Fibroblast of mammary gland (primary cell): ENCODE measurements around the gene NOX5.

Source experiments
- DNase-seq: peaks from one replicate; pipeline ENCODE4 v3.0.0-alpha.2; 2010; ENCODE audit warnings: low read depth
- H3K4me3 ChIP-seq: 2 replicates; pipeline ENCODE4 v1.5.1; 2011; ENCODE audit warnings: low read depth, mild to moderate bottlenecking, low read length, moderate library complexity; ENCODE audit not compliant: control insufficient read depth
- TF ChIP-seq, protein P1 (sequence below): conservative IDR thresholded peaks from 2 replicates; pipeline ENCODE4 v1.5.1; 2011; ENCODE audit warnings: low read depth, low read length, inconsistent platforms; ENCODE audit not compliant: control insufficient read depth, insufficient read depth

Gene NOX5

DNA sequence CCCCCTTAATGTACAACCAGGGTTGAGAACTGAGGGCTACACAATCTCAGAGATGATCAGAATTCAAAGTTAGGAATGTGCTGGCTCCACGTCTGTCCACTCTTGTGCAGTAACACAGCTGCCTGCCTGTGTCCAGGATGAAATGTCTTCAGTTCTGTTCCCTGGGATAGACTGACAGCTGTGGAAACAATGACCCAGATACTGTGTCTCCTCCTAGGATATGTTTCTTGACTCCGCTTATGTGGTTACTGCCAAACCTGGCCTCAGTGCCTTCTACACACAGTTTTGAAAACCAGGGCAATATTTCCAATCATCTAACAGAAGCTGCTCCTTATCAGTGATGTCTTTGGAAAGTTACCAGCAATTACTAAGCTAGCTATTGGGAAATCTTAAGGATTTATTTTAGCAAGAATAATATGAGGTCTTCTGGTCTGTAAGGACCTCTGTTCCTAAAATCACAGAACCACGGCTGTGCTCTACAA, 67.6 kb downstream of the NOX5 start:
- TF ChIP-seq, protein P1, sequence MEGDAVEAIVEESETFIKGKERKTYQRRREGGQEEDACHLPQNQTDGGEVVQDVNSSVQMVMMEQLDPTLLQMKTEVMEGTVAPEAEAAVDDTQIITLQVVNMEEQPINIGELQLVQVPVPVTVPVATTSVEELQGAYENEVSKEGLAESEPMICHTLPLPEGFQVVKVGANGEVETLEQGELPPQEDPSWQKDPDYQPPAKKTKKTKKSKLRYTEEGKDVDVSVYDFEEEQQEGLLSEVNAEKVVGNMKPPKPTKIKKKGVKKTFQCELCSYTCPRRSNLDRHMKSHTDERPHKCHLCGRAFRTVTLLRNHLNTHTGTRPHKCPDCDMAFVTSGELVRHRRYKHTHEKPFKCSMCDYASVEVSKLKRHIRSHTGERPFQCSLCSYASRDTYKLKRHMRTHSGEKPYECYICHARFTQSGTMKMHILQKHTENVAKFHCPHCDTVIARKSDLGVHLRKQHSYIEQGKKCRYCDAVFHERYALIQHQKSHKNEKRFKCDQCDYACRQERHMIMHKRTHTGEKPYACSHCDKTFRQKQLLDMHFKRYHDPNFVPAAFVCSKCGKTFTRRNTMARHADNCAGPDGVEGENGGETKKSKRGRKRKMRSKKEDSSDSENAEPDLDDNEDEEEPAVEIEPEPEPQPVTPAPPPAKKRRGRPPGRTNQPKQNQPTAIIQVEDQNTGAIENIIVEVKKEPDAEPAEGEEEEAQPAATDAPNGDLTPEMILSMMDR: no peak
- no peak overlapping the region for H3K4me3 ChIP-seq
- peak; percentile 70 for DNase-seq

GRCh38 chr15:69082554-69082953, 68.1 kb downstream of the NOX5 start:
- peak; percentile 29 for DNase-seq
- TF ChIP-seq, protein P1: no peak
- no peak overlapping the region for H3K4me3 ChIP-seq

GRCh38 chr15:69084404-69085030, 70.0 kb downstream of the NOX5 start:
- H3K4me3 ChIP-seq: no peak overlapping the region
- no peak for DNase-seq
- TF ChIP-seq, protein P1: no peak

GRCh38 chr15:69085325-69086081, 71.0 kb downstream of the NOX5 start:
- no peak overlapping the region for H3K4me3 ChIP-seq
- TF ChIP-seq, protein P1: no peak
- no peak for DNase-seq

DNA sequence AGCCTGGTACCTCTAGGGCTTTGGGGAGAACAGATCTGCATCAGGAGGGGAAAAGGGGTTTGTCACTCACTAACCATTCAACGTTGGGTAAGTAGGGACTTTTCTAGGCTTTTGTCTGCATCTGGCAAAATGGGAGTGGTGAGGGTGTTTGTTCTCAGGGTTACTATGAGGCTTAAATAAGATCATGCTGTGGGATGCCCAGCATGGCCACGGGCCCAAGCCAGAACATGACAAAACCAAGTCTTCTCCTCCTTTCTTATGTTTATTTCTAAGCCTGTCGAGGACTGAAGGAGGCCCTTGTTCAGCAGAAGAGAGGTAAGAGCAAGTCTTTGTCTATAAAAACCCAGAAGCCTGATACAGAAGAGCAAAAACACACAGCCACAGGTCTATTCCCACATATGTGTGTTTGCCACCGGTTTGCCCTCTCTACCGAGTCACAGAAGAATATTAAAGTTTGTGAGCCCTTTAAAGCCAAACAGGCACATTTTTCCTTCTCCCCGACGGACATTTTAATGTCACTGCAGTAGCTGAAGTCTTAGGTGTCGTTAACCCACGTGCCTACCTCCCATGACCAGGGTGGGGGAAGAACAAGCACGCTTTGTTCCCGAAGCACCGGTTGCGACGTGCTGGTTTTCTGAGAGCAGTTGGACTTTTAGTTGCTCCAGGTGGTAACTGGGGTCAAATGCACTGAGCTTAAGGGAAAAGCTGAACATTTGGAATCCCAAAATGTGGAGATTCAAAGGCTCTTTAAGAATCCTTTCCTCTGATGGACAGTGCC, 72.1 kb downstream of the NOX5 start:
- no peak for DNase-seq
- TF ChIP-seq, protein P1: no peak
- H3K4me3 ChIP-seq: no peak overlapping the region

GRCh38 chr15:69087366-69087976, 73.0 kb downstream of the NOX5 start:
- TF ChIP-seq, protein P1: no peak
- no peak overlapping the region for H3K4me3 ChIP-seq
- DNase-seq: no peak
